Iris pigment epithelial cell (primary cell): ENCODE data around the gene PARD3.

Experiments
- DNase-seq: peaks from one replicate; pipeline ENCODE4 v3.0.0-alpha.2; 2011; ENCODE audit warnings: low read depth

PARD3 gene

GRCh38 chr10:34125702-34126101, 689.4 kb downstream of the PARD3 start:
- DNase-seq = no peak

DNA sequence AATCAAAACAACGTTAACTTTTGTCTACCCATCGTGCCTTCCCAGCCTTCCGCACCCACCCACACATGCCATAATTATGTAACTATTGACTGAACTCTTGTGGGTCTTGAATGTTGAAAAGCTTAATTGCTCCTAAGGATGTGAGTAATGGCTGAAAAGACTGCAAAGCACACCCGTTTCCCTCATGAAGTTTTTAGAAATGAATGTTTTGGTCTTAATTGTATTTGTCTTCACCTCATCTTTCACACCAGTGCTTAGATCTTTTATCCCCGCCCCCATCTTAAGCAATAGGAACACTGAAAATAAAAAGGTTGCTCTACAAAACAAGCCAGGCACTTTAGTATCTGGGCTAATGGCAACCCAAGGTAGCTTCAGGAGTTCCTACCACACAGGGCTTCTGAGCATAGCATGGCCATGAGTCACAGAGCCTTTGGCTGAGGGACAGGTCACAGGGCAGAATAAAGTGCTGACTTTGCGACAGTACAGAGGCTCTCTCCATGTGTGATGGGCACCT, 690.5 kb downstream of the PARD3 start:
- DNase-seq = peak; percentile 45

DNA sequence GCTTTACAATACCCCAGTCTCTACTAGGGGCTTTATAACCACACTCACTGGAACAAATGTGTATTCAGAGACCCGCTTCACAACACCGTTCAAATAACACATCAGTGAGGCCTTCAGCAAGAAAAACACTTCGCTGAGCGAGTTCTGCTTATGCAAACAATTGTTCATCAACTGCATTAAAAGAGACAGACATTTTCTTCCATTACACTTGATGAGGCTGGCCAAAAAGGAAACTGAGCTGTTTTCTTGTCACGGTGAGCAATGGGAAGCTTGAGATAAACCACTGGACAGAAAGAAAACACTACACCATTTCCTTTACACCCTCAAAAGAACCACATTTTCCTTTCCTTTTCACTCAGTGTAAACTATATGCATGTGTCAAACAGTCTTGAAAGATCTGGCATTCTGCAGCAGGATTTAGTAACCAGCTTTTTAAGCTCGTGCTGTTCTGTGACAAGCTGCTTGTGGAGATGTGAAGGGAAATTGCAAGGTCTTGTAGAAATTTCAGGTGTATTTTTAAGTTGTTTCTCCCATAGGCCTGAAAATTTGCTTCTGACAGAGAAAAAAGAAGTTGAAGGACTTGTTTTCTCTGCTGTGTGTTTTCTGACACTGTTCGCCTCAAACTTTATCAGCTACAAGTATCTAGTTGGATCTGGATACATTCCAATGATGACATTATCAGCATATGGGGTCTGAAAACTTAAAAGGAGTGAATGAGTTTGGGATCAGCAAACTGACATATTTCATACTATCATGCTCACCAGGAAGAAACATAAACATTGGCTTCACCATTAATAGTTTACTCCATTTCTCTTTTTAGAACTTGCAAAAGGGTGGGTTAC, 693.1 kb downstream of the PARD3 start:
- peak; percentile 80 for DNase-seq

- no peak for DNase-seq
These were observed 693.9 kb downstream of the PARD3 start for GRCh38 chr10:34121125-34121753.

GRCh38 chr10:34119456-34119855, 695.6 kb downstream of the PARD3 start:
- DNase-seq = no peak

GRCh38 chr10:34116681-34117271, 698.3 kb downstream of the PARD3 start:
- DNase-seq = no peak

- DNase-seq = no peak
These were observed 698.9 kb downstream of the PARD3 start for GRCh38 chr10:34116220-34116641.

- DNase-seq = no peak
These were observed 700.2 kb downstream of the PARD3 start for GRCh38 chr10:34114914-34115313.

DNA sequence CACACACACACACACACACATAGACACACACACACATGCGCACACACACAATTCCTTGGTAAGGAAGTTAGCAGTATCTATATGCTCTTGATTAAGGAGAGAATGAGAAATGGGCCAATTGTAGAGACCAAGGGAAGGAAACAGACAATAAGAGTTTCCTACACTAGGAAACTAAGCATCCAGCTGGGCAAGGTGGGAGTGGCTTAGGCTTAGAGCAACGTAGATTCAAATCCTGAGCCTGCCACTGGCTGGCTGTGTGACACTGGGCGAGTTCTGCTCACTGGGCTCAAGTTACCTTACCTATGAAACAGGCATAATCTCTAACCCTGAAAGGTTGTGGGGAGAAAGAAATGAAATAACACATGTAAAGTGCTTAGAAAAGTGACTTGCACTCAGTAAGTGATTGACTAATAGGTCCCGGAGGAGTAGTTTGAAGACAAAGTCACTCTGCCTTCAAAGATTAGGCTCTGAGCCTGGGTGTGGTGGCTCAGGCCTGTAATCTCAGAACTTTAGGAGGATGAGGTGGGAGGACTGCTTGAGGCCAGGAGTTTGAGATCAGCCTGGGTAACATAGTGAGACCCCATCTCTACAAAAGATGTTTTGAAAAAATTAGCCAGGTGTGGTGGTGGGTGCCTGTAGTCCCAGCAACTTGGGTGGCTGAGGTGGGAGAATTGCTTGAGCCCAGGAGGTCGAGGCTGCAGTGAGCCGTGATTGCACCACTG, 701.4 kb downstream of the PARD3 start:
- no peak for DNase-seq

GRCh38 chr10:34112171-34112782, 702.8 kb downstream of the PARD3 start:
- no peak for DNase-seq

DNA sequence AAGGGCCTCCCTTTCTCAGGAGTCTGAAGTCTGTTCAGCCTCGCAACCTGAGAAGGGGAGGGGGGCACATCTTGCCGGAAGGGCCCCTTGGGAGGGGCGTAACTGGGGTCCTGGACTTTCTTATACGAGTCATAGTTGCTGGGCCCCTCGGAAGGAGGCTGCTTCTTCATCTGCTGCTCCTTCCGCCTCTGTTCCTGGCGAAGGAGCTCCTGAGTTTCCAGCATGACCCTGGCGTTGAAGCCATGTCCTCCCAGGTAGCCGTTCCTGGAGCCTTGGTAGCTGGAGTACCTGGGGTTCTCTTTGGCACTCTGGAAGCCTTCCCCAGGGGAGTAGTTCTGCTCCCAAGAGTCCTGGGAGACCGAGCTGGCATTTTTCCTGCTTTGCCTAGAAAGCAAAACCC, 703.9 kb downstream of the PARD3 start:
- no peak for DNase-seq

DNA sequence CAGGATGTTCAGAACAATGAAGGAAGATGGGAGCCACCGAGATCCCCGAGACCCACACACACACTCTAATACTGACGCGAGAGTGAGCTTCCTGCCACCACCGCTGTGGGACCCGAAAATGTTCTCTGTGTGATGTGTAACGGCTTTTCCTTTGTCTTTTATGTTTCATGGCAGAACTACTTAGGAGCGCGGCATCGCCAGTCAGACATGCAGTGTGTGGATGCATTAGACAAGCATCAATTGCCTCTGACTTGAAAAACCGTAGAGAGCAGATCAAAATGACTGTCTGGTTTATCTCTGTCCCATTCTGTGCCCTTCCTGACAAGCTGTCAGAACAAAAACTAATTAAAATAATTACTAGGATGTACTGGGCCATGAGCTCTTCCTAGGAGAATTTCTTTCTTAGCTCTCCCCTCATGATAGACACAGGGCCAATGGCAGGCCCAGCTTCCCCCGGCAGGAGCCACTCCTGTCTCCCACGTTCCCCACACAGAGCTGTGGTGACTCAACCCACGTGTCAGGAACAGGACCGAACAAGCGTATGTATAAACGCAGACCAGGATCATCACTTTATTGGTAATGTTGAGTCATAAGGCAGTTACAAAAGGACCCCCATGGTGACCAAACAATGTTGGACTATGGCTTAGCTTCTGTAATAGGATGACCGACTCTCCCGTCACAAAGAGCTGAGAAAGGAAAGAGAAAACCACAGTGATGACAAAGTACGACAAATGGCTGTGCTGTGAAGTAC, 705.0 kb downstream of the PARD3 start:
- peak; percentile 77 for DNase-seq

DNA sequence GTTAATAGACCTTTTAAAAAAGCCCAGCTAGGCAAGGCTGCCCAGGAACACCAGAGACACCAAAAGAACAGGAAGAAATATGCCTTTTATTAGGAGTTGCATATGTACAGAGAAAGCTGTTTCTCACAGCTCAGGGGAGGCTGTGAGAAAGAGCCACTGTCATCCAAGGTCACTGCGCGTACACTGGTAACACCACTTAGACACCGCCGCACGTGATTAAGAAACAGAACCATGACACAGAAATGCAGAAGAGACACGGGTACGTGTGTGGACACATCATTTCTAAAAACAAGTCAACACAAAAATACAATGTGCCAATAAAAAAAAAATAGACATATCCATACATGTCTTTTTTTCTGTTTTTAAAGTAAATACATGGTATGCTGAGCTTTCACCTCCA, 705.6 kb downstream of the PARD3 start:
- DNase-seq = no peak

- DNase-seq = no peak
These were observed 707.2 kb downstream of the PARD3 start for GRCh38 chr10:34107626-34108516.

DNA sequence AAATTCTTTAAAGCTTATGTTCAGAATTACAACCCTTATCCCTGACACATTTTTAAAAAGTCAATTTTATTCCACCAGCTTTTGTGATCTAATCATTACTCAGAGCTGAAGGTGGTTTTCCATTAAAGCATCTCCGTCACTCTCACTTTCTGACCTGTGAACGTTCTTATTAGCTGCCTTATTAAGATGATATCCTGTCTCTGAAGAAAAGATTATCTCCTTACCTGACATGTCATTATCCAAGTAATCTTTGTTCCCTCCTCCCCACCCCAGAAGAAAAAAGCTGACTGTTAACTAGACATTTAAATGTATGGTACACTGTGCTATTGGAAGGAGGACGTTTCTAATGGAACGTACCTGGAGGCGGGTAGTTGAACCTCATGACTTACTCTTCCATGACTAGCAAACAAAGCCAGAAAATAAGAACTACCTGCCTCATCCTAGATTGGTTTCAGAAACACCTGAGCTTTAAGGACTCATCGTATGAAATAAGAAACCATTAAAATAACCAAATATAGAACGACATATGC, 708.7 kb downstream of the PARD3 start:
- no peak for DNase-seq

GRCh38 chr10:34104829-34105572, 710.1 kb downstream of the PARD3 start:
- DNase-seq = peak; percentile 45

GRCh38 chr10:34102893-34103506, 712.1 kb downstream of the PARD3 start:
- peak; percentile 87 for DNase-seq

DNA sequence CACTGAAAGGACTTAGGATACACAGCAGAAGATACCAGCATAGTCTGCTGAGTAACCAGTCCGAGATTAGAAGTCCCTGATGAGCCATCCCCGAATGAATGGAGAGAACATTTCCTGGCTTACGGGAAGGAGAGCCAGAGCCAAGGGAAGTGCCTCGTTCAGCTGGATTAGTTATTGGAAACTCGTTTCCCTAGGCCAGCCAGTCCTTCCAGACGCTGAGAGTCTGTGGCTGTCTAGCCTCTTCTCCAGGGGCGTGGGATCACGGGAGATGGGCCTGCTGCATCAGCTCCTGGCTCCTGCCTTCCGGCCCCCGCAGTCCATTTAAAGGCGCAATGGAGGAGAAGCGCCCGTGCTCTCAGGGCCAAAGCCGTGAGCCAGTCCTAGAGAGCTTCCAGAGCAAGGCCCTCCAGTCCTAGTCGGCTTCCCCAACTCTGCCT, 712.8 kb downstream of the PARD3 start:
- peak; percentile 68 for DNase-seq

- DNase-seq = no peak
These were observed 714.1 kb downstream of the PARD3 start for GRCh38 chr10:34101001-34101400.
